K562 (cell line): Measurements from ENCODE around the gene THAP11. TPM values are rescaled to one million over a fixed set of nuclear protein-coding genes. Genes with fewer than 3 reads are reported as not detected.

Experiments used
- CBFB ChIP-seq: sonication (generic); formaldehyde crosslinking; IDR thresholded peaks from 2 replicates; pipeline ENCODE4 v1.4.0; 2020; ENCODE audit warnings: mild to moderate bottlenecking, missing genetic modification reagents
- MCM7 ChIP-seq, 2 experiments: fragments of 450-650 bp; IDR thresholded peaks; 2 replicates each; pipeline ENCODE4 v1.6.1; 2016 to 2018
- PRPF4 ChIP-seq: fragments of 200-400 bp; formaldehyde crosslinking; IDR thresholded peaks from one replicate; pipeline ENCODE4 v1.6.1; 2017; ENCODE audit warnings: low read length, low read depth, mild to moderate bottlenecking; ENCODE audit not compliant: insufficient read depth, poor library complexity, severe bottlenecking
- SRF ChIP-seq, 2 experiments: fragments of 250-450, 450-650 bp in 1 of 2; sonication (Bioruptor Pico) in 1 of 2; sonication (generic) in 1 of 2; formaldehyde crosslinking; IDR thresholded peaks; 2 replicates each; pipeline versions ENCODE4 v1.5.0 to v1.5.1; 2020 to 2022; ENCODE audit warnings: mild to moderate bottlenecking in 1 of 2, missing genetic modification reagents in 1 of 2
- polyA plus RNA-seq, 8 experiments: library from polyadenylated mRNA; depleted of rRNA in 4 of 8; stranded (reverse) in 5 of 8; unstranded in 3 of 8; fragments of >200 nt; fragmentation: Nextera tagmentation in 2 of 8; fragmentation: Illumina TruSeq in 1 of 8; extraction: Ambion mirVana in 2 of 8; extraction: Trizol in 1 of 8; gene quantifications; 2 replicates each; pipeline versions ENCODE4 v1.2.1 to v1.2.3, GENCODE V29; 2011 to 2014; ENCODE audit warnings: inconsistent platforms in 1 of 8, missing spikeins in 1 of 8
- total RNA-seq, 7 experiments: library from RNA; depleted of rRNA in 6 of 7; stranded (reverse); fragments of >200 nt in 6 of 7; fragmentation: Illumina TruSeq in 2 of 7; extraction: Trizol in 2 of 7; gene quantifications; 2 replicates each; pipeline versions ENCODE4 v1.2.1 to v1.2.3, GENCODE V29; 2011 to 2021; ENCODE audit warnings: low replicate concordance in 1 of 7
- TF ChIP-seq, protein P1 (sequence below): fragments of 200-800 bp; sonication (Bioruptor generic); IDR thresholded peaks from 2 replicates; pipeline ENCODE4 v1.6.1; 2017; ENCODE audit warnings: missing genetic modification characterization, missing compliant biosample characterization
- TF ChIP-seq, protein P2 (sequence below): sonication (generic); formaldehyde crosslinking; IDR thresholded peaks from 2 replicates; pipeline ENCODE4 v1.8.1; 2023; ENCODE audit warnings: mild to moderate bottlenecking, missing genetic modification reagents
- TF ChIP-seq, protein P3 (sequence below): fragments of 250-450 bp; sonication (Bioruptor Pico); IDR thresholded peaks from 2 replicates; pipeline ENCODE4 v1.8.0; 2022; ENCODE audit warnings: inconsistent platforms
- TF ChIP-seq, protein P4 (sequence below): IDR thresholded peaks from 2 replicates; pipeline ENCODE4 v1.6.1; 2014; ENCODE audit warnings: antibody characterized with exemption

Gene THAP11
- total and polyA plus RNA-seq, 9 of the 15 experiments (the other 6 are each of a cell fraction or from before 2014, with no cell fraction given) = 2.4 to 31.6 (median 21.4) TPM

DNA sequence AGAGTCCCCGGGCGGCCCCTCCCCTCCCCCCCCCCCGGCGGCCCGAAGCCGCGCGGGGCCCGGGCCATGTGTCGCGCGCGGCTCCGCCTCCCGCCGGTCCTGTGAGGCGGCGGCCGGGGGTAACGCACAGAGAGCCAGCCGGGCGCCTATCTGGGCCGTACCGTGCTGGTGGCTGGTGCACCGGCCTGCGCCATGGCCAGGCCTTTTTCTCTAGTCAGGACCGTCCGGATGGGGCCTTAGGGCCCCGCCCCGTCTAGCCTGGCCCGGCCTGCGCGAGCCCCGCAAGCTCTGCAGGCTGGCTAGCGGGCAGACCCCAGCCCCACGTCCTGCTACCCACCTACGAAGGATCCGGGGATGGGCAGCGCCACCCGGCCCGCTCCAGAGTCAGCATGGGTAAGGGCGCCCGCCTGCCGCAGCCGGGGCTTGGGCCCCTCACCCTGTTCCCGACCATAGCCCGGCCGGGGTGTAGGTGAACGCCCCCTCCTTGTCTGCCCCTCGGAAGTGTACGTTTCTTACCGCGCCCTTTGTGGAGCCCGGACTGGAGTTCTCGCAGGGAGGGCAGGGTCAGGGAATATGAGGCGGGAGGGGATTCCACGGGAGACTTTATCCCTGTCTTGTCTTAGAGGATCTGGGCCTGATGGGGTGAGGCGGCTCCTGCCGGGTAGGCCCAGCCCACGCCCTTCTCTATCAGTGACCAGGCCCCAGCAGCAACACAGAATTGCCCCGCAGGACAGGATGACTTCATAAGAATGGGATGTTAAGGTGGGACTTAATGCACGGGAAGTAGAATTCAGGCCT is 5.1 kb downstream of the THAP11 start, which contains the start of gene CENPT (continued):
- TF ChIP-seq, protein P1, sequence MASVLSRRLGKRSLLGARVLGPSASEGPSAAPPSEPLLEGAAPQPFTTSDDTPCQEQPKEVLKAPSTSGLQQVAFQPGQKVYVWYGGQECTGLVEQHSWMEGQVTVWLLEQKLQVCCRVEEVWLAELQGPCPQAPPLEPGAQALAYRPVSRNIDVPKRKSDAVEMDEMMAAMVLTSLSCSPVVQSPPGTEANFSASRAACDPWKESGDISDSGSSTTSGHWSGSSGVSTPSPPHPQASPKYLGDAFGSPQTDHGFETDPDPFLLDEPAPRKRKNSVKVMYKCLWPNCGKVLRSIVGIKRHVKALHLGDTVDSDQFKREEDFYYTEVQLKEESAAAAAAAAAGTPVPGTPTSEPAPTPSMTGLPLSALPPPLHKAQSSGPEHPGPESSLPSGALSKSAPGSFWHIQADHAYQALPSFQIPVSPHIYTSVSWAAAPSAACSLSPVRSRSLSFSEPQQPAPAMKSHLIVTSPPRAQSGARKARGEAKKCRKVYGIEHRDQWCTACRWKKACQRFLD = no peak
- no peak for TF ChIP-seq SRF (CRISPR knock-in tag; IDR thresholded peaks at IDR 0.05)
- TF ChIP-seq, protein P2, sequence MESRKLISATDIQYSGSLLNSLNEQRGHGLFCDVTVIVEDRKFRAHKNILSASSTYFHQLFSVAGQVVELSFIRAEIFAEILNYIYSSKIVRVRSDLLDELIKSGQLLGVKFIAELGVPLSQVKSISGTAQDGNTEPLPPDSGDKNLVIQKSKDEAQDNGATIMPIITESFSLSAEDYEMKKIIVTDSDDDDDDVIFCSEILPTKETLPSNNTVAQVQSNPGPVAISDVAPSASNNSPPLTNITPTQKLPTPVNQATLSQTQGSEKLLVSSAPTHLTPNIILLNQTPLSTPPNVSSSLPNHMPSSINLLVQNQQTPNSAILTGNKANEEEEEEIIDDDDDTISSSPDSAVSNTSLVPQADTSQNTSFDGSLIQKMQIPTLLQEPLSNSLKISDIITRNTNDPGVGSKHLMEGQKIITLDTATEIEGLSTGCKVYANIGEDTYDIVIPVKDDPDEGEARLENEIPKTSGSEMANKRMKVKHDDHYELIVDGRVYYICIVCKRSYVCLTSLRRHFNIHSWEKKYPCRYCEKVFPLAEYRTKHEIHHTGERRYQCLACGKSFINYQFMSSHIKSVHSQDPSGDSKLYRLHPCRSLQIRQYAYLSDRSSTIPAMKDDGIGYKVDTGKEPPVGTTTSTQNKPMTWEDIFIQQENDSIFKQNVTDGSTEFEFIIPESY = no peak; the same call in 1 of the 2 replicates
- TF ChIP-seq MCM7 (IDR thresholded peaks at IDR 0.05) = no peak
- TF ChIP-seq, protein P3, sequence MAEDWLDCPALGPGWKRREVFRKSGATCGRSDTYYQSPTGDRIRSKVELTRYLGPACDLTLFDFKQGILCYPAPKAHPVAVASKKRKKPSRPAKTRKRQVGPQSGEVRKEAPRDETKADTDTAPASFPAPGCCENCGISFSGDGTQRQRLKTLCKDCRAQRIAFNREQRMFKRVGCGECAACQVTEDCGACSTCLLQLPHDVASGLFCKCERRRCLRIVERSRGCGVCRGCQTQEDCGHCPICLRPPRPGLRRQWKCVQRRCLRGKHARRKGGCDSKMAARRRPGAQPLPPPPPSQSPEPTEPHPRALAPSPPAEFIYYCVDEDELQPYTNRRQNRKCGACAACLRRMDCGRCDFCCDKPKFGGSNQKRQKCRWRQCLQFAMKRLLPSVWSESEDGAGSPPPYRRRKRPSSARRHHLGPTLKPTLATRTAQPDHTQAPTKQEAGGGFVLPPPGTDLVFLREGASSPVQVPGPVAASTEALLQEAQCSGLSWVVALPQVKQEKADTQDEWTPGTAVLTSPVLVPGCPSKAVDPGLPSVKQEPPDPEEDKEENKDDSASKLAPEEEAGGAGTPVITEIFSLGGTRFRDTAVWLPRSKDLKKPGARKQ (CRISPR knock-in tag) = no peak
- no peak for TF ChIP-seq PRPF4
- no peak for TF ChIP-seq CBFB (CRISPR knock-in tag)
- TF ChIP-seq, protein P4, sequence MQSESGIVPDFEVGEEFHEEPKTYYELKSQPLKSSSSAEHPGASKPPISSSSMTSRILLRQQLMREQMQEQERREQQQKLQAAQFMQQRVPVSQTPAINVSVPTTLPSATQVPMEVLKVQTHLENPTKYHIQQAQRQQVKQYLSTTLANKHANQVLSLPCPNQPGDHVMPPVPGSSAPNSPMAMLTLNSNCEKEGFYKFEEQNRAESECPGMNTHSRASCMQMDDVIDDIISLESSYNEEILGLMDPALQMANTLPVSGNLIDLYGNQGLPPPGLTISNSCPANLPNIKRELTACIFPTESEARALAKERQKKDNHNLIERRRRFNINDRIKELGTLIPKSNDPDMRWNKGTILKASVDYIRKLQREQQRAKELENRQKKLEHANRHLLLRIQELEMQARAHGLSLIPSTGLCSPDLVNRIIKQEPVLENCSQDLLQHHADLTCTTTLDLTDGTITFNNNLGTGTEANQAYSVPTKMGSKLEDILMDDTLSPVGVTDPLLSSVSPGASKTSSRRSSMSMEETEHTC = no peak
